Measurements from ENCODE around the gene SLC25A21. TPM values are rescaled to one million over a fixed set of nuclear protein-coding genes. Genes with fewer than 3 reads are reported as not detected.

SLC25A21 gene
- total and polyA plus RNA-seq, 7 experiments from 2014 or later: not detected

- no peaks in the 10 kb centered on the region for H3K27me3 ChIP-seq (ENCODE audit: control insufficient read depth in 2 of 2, insufficient read depth in 2 of 2, low read length in 2 of 2)
- POLR2A ChIA-PET: no interaction called here
- Mint-ChIP-seq H3K27ac (no peak overlapping the region), H3K4me3 (no peak overlapping the region), H3K9me3 (peaks cover 0 to 14% (median 2%) of the 10 kb centered on the region in 11 donors), H3K4me1 (no peaks in the 10 kb centered on the region), H3K36me3 (peaks cover 0 to under 1% (median 0%) of the 10 kb centered on the region in 5 donors), H3K27me3 (peaks cover 0 to 3% (median 0%) of the 10 kb centered on the region in 5 donors)
- CTCF ChIA-PET: no interaction called here
- DNase-seq (no peak), ATAC-seq (no peak)
- intact Hi-C loops (cut with micrococcal nuclease): no loop called here
- no peak overlapping the region for H3K4me3 ChIP-seq (ENCODE audit: low read length)
- H3K9me3 ChIP-seq (ENCODE audit: control insufficient read depth in 2 of 3, low read length in 3 of 3): peaks cover 0 to 3% (median 0%) of the 10 kb centered on the region in 3 experiments
- no peak overlapping the region for H3K27ac ChIP-seq (ENCODE audit: low read depth, low read length)
- no peaks in the 10 kb centered on the region for H3K36me3 ChIP-seq (ENCODE audit: control insufficient read depth in 2 of 3, insufficient read depth in 3 of 3, low read length in 3 of 3)
- H3K4me1 ChIP-seq (ENCODE audit: control insufficient read depth in 2 of 2, insufficient read depth in 2 of 2, low read length in 2 of 2): no peaks in the 10 kb centered on the region
Observed at GRCh38 chr14:36974985-36975384, 197.4 kb downstream of the SLC25A21 start.

GRCh38 chr14:36973806-36974442 is 198.5 kb downstream of the SLC25A21 start:
- Histone ChIP-seq H3K36me3 (ENCODE audit: control insufficient read depth in 2 of 3, insufficient read depth in 3 of 3, low read length in 3 of 3) (no peaks in the 10 kb centered on the region), H3K9me3 (ENCODE audit: control insufficient read depth in 2 of 3, low read length in 3 of 3) (peaks cover 0 to 3% (median 0%) of the 10 kb centered on the region in 3 experiments), H3K4me1 (ENCODE audit: control insufficient read depth in 2 of 2, insufficient read depth in 2 of 2, low read length in 2 of 2) (no peaks in the 10 kb centered on the region), H3K27ac (ENCODE audit: low read depth, low read length) (no peak overlapping the region), H3K4me3 (ENCODE audit: low read length) (no peak overlapping the region), H3K27me3 (ENCODE audit: control insufficient read depth in 2 of 2, insufficient read depth in 2 of 2, low read length in 2 of 2) (no peaks in the 10 kb centered on the region)
- no peak overlapping the region for H3K4me3 Mint-ChIP-seq
- ChIA-PET CTCF (interaction anchor here (0.6 kb wide), 1 partner anchor 34 kb away, joined by 6 read pairs; no protein-coding TSS in a partner anchor), POLR2A (no interaction called here)
- H3K4me1 Mint-ChIP-seq: no peaks in the 10 kb centered on the region
- H3K9me3 Mint-ChIP-seq: peaks cover 0 to 14% (median 2%) of the 10 kb centered on the region in 11 donors
- H3K36me3 Mint-ChIP-seq: no peaks in the 10 kb centered on the region
- H3K27me3 Mint-ChIP-seq: peaks cover 0 to 3% (median 0%) of the 10 kb centered on the region in 5 donors
- H3K27ac Mint-ChIP-seq: no peak overlapping the region
- intact Hi-C loops (cut with micrococcal nuclease): no loop called here
- DNase-seq (no peak), ATAC-seq (no peak)

GRCh38 chr14:36971263-36971855 is 201.0 kb downstream of the SLC25A21 start:
- no peak overlapping the region for H3K27ac Mint-ChIP-seq
- H3K4me1 Mint-ChIP-seq: no peaks in the 10 kb centered on the region
- H3K27me3 Mint-ChIP-seq: peaks cover 0 to 5% (median 0%) of the 10 kb centered on the region in 5 donors
- no peaks in the 10 kb centered on the region for H3K36me3 Mint-ChIP-seq
- H3K4me3 ChIP-seq (ENCODE audit: low read length): no peak overlapping the region
- H3K27ac ChIP-seq (ENCODE audit: low read depth, low read length): no peak overlapping the region
- no peaks in the 10 kb centered on the region for H3K27me3 ChIP-seq (ENCODE audit: control insufficient read depth in 2 of 2, insufficient read depth in 2 of 2, low read length in 2 of 2)
- no peaks in the 10 kb centered on the region for H3K9me3 ChIP-seq (ENCODE audit: control insufficient read depth in 2 of 3, low read length in 3 of 3)
- H3K4me1 ChIP-seq (ENCODE audit: control insufficient read depth in 2 of 2, insufficient read depth in 2 of 2, low read length in 2 of 2): no peaks in the 10 kb centered on the region
- H3K4me3 Mint-ChIP-seq: no peak overlapping the region
- intact Hi-C loops (cut with micrococcal nuclease): no loop called here
- ChIA-PET CTCF (no interaction called here), POLR2A (no interaction called here)
- DNase-seq (no peak), ATAC-seq (no peak)
- H3K9me3 Mint-ChIP-seq: peaks cover 0 to 16% (median 2%) of the 10 kb centered on the region in 11 donors
- H3K36me3 ChIP-seq (ENCODE audit: control insufficient read depth in 2 of 3, insufficient read depth in 3 of 3, low read length in 3 of 3): no peaks in the 10 kb centered on the region

- H3K27ac Mint-ChIP-seq: no peak overlapping the region
- ATAC-seq (no peak), DNase-seq (no peak)
- no peaks in the 10 kb centered on the region for H3K9me3 ChIP-seq (ENCODE audit: control insufficient read depth in 2 of 3, low read length in 3 of 3)
- no peaks in the 10 kb centered on the region for H3K36me3 Mint-ChIP-seq
- no peaks in the 10 kb centered on the region for H3K4me1 ChIP-seq (ENCODE audit: control insufficient read depth in 2 of 2, insufficient read depth in 2 of 2, low read length in 2 of 2)
- H3K27me3 Mint-ChIP-seq: peaks cover 0 to 7% (median 4%) of the 10 kb centered on the region in 5 donors
- peaks cover 0 to 8% (median 1%) of the 10 kb centered on the region in 11 donors for H3K9me3 Mint-ChIP-seq
- intact Hi-C loops (cut with micrococcal nuclease): no loop called here
- POLR2A ChIA-PET: no interaction called here
- no peaks in the 10 kb centered on the region for H3K36me3 ChIP-seq (ENCODE audit: control insufficient read depth in 2 of 3, insufficient read depth in 3 of 3, low read length in 3 of 3)
- no peaks in the 10 kb centered on the region for H3K27me3 ChIP-seq (ENCODE audit: control insufficient read depth in 2 of 2, insufficient read depth in 2 of 2, low read length in 2 of 2)
- CTCF ChIA-PET: no interaction called here
- no peaks in the 10 kb centered on the region for H3K4me1 Mint-ChIP-seq
- no peak overlapping the region for H3K4me3 ChIP-seq (ENCODE audit: low read length)
- no peak overlapping the region for H3K27ac ChIP-seq (ENCODE audit: low read depth, low read length)
- H3K4me3 Mint-ChIP-seq: no peak overlapping the region
Observed at GRCh38 chr14:36967892-36968555, 204.4 kb downstream of the SLC25A21 start.

- H3K4me1 ChIP-seq (ENCODE audit: control insufficient read depth in 2 of 2, insufficient read depth in 2 of 2, low read length in 2 of 2): no peaks in the 10 kb centered on the region
- Mint-ChIP-seq H3K9me3 (peaks cover 0 to 5% (median 0%) of the 10 kb centered on the region in 11 donors), H3K4me1 (no peaks in the 10 kb centered on the region), H3K36me3 (no peaks in the 10 kb centered on the region), H3K4me3 (no peak overlapping the region), H3K27me3 (no peaks in the 10 kb centered on the region), H3K27ac (no peak overlapping the region)
- ATAC-seq: no peak
- intact Hi-C loops (cut with micrococcal nuclease): no loop called here
- no peaks in the 10 kb centered on the region for H3K36me3 ChIP-seq (ENCODE audit: control insufficient read depth in 2 of 3, insufficient read depth in 3 of 3, low read length in 3 of 3)
- CTCF ChIA-PET: no interaction called here
- H3K27me3 ChIP-seq (ENCODE audit: control insufficient read depth in 2 of 2, insufficient read depth in 2 of 2, low read length in 2 of 2): no peaks in the 10 kb centered on the region
- H3K4me3 ChIP-seq (ENCODE audit: low read length): no peak overlapping the region
- no peak for DNase-seq
- H3K9me3 ChIP-seq (ENCODE audit: control insufficient read depth in 2 of 3, low read length in 3 of 3): no peaks in the 10 kb centered on the region
- H3K27ac ChIP-seq (ENCODE audit: low read depth, low read length): no peak overlapping the region
- POLR2A ChIA-PET: no interaction called here
Observed at GRCh38 chr14:36955967-36956366, 216.4 kb downstream of the SLC25A21 start.

- ATAC-seq (no peak), DNase-seq (no peak)
- no peak overlapping the region for H3K27ac ChIP-seq (ENCODE audit: low read depth, low read length)
- H3K27ac Mint-ChIP-seq: no peak overlapping the region
- intact Hi-C loops (cut with micrococcal nuclease): no loop called here
- no peaks in the 10 kb centered on the region for H3K27me3 ChIP-seq (ENCODE audit: control insufficient read depth in 2 of 2, insufficient read depth in 2 of 2, low read length in 2 of 2)
- no peak overlapping the region for H3K4me3 Mint-ChIP-seq
- no peaks in the 10 kb centered on the region for H3K4me1 Mint-ChIP-seq
- H3K27me3 Mint-ChIP-seq: no peaks in the 10 kb centered on the region
- no peaks in the 10 kb centered on the region for H3K36me3 Mint-ChIP-seq
- POLR2A ChIA-PET: no interaction called here
- no peaks in the 10 kb centered on the region for H3K36me3 ChIP-seq (ENCODE audit: control insufficient read depth in 2 of 3, insufficient read depth in 3 of 3, low read length in 3 of 3)
- no peaks in the 10 kb centered on the region for H3K9me3 ChIP-seq (ENCODE audit: control insufficient read depth in 2 of 3, low read length in 3 of 3)
- H3K4me1 ChIP-seq (ENCODE audit: control insufficient read depth in 2 of 2, insufficient read depth in 2 of 2, low read length in 2 of 2): no peaks in the 10 kb centered on the region
- H3K4me3 ChIP-seq (ENCODE audit: low read length): no peak overlapping the region
- CTCF ChIA-PET: no interaction called here
- H3K9me3 Mint-ChIP-seq: peaks cover 0 to 5% (median 0%) of the 10 kb centered on the region in 11 donors
Observed at GRCh38 chr14:36955376-36955775, 217.0 kb downstream of the SLC25A21 start.

Measured in naive thymus-derived CD4-positive, alpha-beta T cell (primary cell).